GM21515 (cell line): ENCODE measurements around the gene SPAG4.

ENCODE experiments used
- ATAC-seq: cut with Tn5 transposase; IDR thresholded peaks from one replicate; pipeline ENCODE4 v1.9.1; 2021; ENCODE audit not compliant: unreplicated experiment

SPAG4 gene

DNA sequence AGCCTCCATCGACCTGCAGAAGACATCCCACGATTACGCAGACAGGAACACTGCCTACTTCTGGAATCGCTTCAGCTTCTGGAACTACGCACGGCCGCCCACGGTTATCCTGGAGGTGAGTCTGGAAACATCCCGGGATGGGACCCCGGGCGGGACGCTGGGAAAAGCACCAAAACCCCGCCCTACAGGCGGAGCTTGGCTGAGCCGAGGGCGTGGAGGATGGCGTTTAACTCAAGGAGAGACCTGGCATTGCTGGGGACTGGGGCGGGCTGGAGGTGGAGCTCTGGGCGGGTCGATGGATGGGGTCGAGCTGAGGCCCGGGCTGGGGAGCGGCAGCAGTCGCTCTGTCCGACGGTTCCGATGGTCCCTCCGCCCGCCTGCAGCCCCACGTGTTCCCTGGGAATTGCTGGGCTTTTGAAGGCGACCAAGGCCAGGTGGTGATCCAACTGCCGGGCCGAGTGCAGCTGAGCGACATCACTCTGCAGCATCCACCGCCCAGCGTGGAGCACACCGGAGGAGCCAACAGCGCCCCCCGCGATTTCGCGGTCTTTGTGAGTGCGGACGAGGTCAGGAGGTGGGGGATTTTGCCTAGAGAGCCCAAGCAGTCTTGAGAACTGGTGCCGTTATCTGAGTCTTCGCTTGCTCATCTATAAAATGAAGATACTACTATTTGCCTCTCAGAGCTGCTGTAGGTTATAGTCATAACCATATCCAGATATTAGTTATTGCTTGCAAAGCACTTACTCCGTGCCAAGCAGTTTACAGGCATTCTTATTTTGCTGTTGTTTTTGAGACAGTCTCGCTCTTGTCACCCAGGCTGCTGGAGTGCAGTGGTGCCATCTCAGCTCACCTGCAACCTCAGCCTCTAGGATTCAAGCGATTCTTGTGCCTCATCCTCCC is 3.8 kb downstream of the SPAG4 start:
- peak; percentile 32 for ATAC-seq

DNA sequence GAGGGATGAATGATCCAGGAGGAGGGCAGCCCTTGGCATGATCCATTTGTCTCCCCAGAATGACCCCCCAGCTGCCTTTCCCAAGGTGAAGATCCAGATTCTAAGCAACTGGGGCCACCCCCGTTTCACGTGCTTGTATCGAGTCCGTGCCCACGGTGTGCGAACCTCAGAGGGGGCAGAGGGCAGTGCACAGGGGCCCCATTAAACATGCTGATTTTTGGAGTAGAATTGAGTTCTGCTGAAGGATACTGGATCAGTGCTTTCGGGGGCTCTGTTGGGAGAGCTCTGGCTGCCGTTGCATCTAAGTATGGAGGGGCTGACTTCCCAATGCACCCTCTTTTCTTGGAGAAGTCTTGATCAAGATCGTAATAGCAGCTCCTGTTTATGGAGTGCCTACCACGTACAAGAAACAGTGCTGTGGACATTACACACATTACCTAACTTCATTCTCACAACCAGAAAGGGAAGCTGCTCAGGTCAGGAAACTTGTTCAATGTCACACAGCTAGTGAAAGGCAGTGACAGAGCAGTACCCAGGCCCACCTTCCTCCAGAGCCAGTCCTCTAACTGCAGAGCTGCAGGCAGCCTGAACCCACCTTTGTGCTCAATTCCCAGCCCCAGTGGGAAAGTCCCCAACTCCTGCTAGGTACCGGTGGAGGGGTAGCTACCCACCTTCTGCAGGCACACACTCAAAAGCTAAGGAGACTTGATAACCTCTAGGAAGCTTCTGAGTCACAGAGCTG is 5.4 kb downstream of the SPAG4 start:
- ATAC-seq: no peak

DNA sequence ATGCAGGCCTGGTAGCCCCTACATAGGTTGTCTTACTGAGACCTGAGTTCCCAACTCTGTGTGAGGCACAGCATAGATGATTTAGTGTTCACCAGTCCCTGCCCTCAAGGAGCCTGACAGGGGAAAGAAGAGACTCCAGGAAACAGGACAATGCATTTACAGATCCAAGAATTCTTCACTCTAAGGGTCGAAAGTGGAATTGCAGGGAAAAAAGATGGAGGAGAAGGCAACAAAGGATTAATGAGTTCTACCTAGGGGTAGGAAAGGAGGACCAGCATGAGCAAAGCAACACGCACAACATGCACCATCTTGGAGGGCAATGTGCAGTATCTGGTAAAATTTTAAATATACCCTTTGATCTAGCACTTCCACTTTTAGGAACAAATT is 5.9 kb downstream of the SPAG4 start:
- ATAC-seq: no peak

DNA sequence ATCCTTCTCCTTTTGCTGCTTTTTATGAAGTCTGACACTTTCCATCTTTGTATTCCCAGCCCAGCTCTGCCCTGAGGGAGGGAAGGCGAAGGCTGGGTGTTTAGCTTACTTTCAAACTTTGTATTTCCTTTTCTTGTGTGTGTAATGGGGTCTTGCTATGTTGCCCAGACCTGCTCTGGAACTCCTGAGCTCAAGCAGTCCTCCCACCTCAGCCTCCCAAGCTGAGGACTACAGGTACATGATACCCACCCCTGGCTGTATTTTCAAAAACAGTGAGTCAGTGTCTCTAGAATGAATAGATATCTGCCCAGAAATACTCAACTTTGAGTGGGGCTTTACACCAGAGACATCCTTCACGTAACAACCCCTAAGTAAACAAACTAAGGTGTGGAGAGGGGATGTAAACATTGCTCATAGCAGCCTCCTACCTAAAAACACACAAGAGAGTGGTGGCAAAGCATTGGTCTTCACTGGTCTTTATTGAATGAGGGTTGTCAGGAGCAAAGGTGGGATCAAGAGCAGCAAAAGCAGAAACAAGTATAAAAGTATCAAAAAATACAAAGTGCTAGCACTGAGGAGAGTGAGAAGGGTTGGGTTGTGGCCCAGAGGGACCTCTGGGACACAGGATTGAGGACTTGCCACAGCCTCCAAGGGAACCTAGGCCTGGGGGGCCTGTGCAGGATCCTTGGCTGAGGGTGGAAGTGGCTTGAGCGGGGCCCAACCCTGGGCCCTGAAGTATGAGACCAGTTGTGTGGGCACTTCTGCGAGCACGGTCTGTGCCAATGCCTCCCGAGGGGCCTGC is 10.2 kb downstream of the SPAG4 start:
- no peak for ATAC-seq

DNA sequence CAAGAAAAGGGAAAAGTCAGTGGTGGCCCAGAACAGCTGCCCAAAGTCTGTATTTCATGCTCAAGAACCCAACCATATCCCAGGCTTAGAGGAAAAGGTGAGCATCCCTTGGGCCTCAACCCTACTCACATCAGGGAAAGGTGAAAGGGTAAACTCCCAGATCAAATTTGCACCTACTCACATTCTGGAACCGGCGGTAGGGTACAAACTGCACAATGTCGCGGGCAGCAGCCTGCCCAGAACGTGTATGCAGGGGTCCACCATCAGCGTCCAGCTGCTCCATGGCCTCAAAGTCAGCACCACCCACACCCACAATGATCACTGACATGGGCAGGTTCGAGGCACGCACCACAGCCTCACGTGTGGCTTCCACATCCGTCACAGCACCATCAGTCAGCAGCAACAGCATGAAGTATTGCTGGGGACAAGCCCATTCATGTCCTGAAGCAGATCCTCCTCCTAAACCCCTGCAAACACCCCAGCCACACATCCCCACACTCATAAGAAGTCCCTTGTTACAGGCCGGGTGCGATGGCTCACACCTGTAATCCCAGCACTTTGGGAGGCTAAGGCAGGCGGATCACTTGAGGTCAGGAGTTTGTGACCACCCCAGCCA is 10.9 kb downstream of the SPAG4 start:
- no peak for ATAC-seq

DNA sequence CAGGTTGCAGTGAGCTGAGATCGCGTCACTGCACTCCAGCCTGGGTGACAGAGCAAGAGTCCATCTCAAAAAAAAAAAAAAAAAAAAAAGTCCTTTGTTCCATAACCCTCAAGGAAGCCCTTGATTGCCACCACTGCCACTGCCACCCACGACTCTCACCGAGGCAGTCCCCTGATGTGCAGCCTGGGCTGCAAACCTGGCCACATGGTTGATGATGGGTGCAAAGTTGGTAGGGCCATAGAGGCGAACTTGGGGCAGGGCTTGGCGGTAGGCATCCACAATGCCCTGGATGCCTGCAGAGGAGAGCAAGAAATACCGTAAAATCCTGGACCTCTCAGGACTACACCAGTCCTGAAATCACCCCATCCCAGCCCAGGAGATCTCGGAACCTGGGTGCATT is 11.5 kb downstream of the SPAG4 start:
- no peak for ATAC-seq

DNA sequence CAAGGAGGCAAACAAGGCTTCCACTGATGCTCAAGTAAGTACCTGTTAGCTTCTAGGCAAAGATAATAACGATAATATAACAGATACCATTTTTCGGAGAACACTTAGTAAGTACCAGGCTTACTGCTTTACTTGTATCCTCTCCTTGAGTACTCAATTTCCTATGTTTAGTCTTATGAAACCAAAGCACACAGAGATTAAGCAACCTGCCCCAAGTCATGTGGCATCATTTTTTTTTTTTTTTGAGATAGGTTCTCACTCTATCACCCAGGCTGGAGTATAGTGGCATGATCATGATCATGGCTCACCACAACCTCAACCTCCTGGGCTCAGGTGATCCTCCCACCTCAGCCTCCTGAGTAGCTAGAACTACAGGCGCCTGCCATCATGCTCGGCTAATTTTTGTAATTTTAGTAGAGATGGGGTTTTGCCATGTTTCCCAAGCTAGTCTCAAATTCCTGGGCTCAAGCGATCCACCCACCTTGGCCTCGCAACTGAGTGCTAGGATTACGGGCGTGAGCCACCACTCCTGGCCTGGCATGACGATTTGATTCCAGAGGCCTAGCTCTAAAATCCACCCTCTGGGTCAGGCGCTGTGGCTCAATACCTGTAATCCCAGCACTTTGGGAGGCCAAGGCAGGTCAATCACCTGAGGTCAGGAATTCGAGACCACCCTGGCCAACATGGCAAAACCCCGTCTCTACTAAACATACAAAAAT is 14.0 kb downstream of the SPAG4 start:
- no peak for ATAC-seq

DNA sequence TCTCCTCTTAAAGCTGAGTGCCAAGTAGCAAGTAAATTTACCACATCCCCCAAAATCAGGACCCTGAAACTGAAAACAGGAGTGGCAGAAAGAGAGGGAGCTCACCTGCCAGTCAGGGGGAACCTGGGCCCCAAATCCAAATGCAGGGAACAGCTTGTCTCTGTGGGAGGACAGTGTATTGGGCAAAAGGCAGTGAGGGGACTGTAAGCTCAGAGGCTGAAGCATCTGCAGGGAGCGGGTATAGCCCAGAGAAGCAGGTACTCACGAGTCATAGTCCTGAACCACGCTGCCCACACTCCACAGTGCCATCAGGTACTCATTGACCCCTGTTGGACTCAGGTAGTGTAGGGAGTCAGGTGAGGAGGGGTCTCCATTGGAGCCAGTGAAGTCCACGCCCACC is 15.0 kb downstream of the SPAG4 start:
- no peak for ATAC-seq

DNA sequence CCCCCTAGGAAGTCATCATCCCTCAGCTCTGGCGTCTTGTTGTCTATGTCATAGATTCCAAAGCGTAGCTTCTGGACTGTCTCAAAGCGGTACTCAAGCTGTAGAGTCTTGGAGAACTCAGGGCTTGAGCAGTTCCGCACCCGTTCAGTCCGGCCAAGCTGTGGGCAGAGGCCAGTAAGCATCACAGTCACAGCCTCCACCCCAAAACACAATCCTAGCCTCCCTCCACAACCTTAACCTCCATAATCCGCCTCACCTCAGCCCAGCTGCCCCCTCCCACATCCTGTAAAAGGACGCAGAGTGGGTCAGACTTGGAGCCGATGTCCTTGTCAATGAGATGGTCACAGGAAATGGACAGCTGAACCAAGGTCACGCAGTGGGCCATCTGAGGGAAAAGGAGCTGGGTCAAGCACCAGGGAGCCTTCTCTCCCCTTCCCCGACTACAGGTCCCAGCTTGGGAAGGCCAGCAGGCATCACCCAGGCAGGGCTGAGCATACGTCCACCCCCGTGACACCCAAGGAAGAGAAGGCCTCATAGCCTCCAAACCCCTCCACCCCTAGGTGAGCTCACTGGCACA is 17.0 kb downstream of the SPAG4 start:
- ATAC-seq: no peak

DNA sequence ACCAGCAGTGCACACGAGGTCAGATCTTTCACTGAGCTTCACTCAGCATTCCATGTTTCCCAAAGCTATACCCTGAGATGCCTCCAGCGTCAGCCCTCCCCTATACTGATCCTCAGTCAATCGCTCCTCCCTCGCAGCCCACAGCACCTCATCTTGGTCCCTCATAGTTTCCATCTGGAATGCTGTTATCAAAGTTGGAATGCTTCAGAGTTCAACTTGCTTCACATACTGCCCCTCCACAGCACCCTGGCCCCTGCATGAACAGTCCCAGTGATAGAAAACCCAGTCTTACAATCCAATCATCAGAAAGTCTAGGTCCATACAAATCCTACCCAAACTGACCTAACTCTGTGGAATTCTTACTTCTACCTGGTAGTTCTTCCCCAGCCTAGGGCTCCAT is 20.0 kb downstream of the SPAG4 start:
- no peak for ATAC-seq

DNA sequence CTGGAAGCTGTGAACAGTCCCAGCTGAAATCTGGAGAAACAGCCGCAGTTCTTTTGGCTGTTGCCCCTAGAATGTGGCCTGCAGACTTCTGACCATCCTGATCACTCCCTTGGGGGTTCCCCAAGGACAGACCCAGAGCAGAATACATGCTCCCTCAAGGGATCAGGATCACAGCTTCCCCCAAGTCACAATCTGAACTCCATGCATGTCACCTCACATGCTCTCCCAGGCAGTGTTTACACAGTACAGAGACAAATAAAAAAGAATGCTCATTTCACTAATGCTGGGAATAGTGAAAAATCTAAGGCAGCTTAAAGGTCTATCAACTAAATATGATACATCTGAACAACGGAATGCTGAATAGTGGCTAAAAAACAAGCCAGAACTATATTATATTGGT is 20.5 kb downstream of the SPAG4 start:
- ATAC-seq: no peak

DNA sequence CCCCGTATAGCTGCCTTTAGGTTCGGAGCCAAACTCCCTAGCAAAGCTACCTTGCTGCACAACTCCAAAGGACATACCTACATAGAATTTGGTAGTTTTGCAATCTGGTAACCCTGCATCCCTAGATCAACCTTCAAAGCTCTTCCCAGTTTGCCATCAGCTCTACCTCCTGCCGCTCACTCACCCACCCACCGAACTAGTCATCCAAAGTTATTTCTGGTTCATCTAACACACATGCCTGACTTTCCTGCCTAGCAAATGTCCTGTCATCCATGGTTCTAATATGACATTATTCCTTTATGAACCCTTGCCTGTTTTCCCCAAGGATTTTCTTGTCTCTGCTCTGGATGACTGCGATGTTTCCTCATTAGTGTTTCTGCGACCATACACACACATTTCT is 21.6 kb downstream of the SPAG4 start:
- ATAC-seq: no peak

DNA sequence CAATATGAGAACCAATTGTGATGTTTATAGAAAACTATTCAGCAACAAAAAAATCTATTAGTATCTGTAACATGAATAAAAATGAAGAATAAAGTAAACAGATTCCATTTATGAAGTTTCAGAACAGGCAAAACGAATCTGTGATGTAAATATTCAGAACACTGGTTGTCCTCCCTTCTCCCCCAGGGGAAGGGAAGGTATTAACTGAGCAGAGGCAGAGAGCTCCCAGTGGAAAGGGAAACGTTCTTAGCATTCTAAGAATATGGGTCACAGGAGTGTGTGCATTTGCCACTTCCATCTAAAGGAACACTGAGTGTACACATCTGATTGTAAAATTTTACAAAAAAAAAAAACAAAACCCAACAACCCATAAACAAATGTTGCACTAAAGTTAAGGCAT is 23.1 kb downstream of the SPAG4 start:
- ATAC-seq: no peak

DNA sequence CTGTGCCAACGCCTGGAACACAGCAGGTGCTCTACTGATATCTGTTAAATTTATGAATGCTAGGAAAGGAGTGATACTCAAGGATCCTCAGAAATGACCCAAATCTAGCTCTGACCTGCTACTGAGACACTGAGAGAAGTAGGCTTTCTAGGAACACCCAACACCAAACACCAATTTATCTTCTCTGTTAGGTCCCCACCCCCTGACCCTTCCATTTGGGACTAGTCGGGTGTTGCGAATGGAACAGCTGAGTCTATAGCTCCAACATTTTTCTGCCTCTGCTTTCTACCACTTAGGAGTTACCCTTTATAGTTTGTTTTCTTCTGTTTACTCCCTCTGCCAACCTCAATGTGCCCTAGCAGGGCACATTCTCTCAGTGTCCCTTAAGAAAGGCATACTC is 25.1 kb downstream of the SPAG4 start:
- ATAC-seq: no peak

DNA sequence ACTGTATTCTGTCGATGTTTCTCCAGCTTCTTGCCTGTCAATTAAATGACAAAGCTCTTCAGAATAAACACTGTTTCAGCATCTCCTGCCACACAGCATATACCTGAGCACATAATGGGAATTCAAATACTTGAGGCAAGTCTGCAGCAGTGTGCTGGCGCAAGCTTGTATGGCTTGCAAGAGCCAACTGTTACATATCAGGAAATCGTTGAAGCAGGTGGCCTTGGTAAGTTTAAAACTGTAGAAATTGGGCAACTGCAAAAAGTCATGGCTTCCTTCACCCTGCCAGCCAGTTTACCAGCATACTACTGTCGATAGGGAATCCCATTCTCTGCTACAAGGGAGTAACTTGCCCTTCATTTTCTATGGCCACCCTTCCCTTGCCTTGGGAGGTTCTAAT is 26.1 kb downstream of the SPAG4 start:
- ATAC-seq: no peak

DNA sequence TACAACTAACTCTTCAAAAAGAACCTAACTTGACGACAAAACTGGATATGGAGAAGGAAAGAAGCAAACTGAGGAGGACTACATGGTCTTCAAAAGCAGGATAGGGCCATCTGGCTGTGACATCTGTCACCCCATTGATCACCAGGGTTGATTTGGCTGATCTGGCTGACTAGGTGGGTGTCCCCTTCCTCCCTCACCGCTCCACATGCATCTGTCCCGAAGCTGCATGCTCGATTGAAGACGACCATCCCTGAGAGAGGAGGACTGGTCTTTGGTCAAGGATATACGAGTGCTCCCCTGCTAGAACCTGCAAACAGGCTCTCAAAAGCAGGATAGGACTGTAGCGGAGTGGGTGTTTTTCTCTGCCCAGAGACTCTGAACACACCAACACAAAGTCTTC is 27.4 kb downstream of the SPAG4 start:
- ATAC-seq: no peak

DNA sequence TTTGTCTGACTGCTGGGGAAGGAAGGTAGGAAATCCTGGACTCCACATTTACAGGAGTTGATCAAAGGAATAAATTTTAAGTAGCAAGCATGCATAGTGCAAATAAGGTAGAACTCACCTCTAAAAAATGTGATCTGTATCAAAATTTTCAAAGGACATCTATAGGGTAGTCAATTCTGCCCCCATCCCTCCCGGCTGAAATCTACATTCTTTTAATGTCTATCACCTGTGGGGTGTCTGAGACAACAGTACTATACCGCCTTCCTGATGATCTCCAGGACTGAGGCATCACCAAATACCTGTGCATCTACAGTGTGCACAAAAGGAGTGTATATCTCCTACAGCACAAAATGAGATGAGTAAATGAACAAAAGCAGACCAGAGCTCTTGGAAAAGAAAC is 29.2 kb downstream of the SPAG4 start:
- no peak for ATAC-seq

DNA sequence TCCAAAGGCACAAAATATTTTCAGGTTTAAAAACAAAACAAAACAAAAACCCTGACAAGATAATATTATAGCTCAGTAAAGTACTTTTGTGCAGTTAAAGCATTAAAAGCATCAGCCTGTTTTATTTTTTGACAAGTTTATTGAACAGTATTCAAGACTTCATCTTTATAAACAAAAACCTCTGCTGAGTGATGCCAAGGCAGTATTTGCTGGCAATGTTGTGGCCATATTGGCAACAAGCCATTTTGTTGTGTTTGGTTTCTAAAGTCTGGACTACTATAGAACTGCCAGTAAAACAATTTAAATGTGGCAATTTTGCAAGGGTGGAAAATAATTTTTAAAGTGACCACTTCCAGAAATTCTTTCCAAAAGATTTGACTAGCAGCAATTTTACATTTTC is 33.2 kb downstream of the SPAG4 start:
- no peak for ATAC-seq

DNA sequence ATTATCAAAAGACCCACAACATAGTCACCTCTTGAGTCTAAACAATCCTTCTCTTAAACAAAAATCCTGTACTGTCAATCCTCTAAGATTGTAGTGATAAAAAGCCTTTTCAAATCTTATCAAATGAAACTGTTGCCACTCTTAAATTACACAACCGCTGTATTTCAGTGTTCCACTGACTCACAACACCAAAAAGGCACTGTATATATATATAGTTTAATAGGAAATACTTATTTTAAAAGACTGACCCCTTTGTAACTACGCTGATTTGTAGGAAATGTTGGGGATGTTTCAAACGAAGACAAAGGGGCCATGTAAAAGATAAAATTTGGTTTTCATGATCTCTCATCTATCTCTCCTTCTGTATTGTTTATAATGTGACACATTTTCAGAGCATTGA is 35.0 kb downstream of the SPAG4 start:
- ATAC-seq: no peak

DNA sequence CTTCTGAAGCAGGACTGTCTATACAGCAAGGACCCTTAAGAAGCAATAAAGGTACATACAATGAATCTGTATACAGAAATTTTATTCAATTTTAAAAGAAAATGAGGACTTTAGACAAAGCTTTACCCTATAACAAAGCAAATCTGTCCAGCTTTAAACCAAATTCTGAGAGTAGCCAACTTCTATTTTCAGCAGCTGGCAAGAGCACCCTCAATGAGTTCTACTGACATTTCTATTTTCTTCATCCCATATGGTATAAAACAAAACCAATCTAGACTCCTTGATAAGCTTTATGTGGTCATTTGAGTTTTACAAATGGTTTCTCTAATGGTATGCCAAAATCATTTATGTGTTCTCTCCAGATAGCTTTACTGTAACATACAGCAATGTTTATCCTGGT is 36.3 kb downstream of the SPAG4 start:
- no peak for ATAC-seq
